HEK293T (cell line): ENCODE results near the gene RIT2.

Source experiments
- ARNT ChIP-seq: fragments of 450-650 bp; IDR thresholded peaks from 2 replicates; pipeline ENCODE4 v1.6.1; 2017; ENCODE audit warnings: mild to moderate bottlenecking
- BHLHE40 ChIP-seq: fragments of 450-650 bp; IDR thresholded peaks from 2 replicates; pipeline ENCODE4 v1.6.1; 2016; ENCODE audit warnings: mild to moderate bottlenecking, moderate library complexity, borderline replicate concordance
- ELF4 ChIP-seq: fragments of 450-650 bp; IDR thresholded peaks from 2 replicates; pipeline ENCODE4 v1.6.1; 2017; ENCODE audit warnings: antibody characterized with exemption
- FOXA1 ChIP-seq: fragments of 450-650 bp; IDR thresholded peaks from 2 replicates; pipeline ENCODE4 v1.6.1; 2016; ENCODE audit warnings: mild to moderate bottlenecking
- FOXK2 ChIP-seq: fragments of 450-650 bp; IDR thresholded peaks from 2 replicates; pipeline ENCODE4 v1.6.1; 2016; ENCODE audit warnings: mild to moderate bottlenecking
- FOXM1 ChIP-seq: fragments of 450-650 bp; IDR thresholded peaks from 2 replicates; pipeline ENCODE4 v1.6.1; 2017; ENCODE audit warnings: mild to moderate bottlenecking, borderline replicate concordance
- L3MBTL2 ChIP-seq: fragments of 450-650 bp; conservative IDR thresholded peaks from 2 replicates; pipeline ENCODE4 v1.6.1; 2016; ENCODE audit warnings: mild to moderate bottlenecking
- NFRKB ChIP-seq: fragments of 450-650 bp; IDR thresholded peaks from 2 replicates; pipeline ENCODE4 v1.6.1; 2016; ENCODE audit warnings: mild to moderate bottlenecking, moderate library complexity
- PKNOX1 ChIP-seq: fragments of 450-650 bp; IDR thresholded peaks from 2 replicates; pipeline ENCODE4 v1.6.1; 2016
- SP1 ChIP-seq: fragments of 450-650 bp; IDR thresholded peaks from 2 replicates; pipeline ENCODE4 v1.6.1; 2017
- SUZ12 ChIP-seq: fragments of 450-650 bp; IDR thresholded peaks from 2 replicates; pipeline ENCODE4 v1.6.1; 2016; ENCODE audit warnings: mild to moderate bottlenecking
- TARDBP ChIP-seq: fragments of 450-650 bp; IDR thresholded peaks from 2 replicates; pipeline ENCODE4 v1.6.1; 2016

GRCh38 chr18:43078478-43079092 is 36.9 kb downstream of the RIT2 start:
- TF ChIP-seq SUZ12 (no peak), SP1 (no peak), PKNOX1 (no peak), FOXK2 (no peak), NFRKB (no peak), ARNT (no peak), FOXM1 (no peak), TARDBP (no peak), FOXA1 (no peak), BHLHE40 (no peak), ELF4 (no peak), L3MBTL2 (no peak)
